GM21528 (cell line): ENCODE measurements around the gene SNRNP25.

Source experiments
- ATAC-seq: cut with Tn5 transposase; IDR thresholded peaks from one replicate; pipeline ENCODE4 v1.9.1; 2021; ENCODE audit warnings: mild to moderate bottlenecking, moderate library complexity; ENCODE audit not compliant: unreplicated experiment, low FRiP score

Gene SNRNP25

DNA sequence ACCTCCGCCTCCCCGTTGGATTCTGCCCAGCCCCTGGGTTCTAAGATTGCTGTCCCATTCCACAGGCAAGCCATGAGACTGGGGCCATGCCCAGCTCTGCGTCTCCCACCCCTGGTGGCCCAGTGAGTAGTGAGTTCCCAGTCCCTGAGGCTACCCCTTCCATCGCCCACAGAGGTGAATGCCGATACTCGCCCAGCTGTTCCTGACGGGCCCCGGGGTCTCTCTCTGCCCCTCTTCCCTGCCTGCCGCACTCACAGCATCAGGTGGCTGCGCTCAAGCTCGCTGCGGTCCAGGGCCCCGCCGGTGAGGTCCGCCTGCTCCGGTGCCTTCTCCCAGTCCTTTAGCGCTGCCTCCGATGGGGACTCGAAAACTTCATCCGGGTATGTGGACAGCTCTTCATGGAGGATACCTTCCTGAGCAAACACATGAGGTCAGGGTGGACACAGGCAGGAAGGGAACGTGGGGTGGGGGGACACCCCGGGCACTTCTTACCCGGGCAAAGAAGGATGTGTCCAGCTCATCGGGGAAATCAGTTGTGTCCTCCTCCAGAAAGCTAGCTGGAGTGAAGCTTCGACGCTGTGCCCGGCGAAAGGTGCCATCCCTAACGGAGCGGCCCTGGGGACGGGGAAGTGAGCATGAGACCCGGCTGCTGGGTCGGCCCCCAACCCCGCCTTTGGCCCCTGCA, 8.8 kb downstream of the SNRNP25 start:
- no peak for ATAC-seq

DNA sequence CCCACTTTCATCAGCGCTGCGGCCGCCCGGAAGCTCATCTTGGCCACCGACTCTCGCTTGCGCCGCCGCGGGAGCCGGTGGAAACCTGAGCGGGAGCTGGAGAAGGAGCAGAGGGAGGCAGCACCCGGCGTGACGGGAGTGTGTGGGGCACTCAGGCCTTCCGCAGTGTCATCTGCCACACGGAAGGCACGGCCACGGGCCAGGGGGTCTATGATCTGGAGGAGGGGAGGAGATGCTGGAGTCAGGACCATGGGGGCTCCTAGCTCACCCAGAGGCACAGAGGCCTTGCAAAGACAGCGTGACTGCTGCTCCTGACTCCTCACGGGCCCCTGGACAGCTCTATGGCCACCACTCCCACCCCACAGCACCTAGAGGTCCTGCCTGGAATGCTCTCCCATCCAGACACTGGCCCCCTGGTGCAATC, 9.4 kb downstream of the SNRNP25 start:
- no peak for ATAC-seq

GRCh38 chr16:63466-63865, 9.8 kb downstream of the SNRNP25 start:
- no peak for ATAC-seq

- no peak for ATAC-seq
Measured at GRCh38 chr16:63998-64913, 10.6 kb downstream of the SNRNP25 start.

DNA sequence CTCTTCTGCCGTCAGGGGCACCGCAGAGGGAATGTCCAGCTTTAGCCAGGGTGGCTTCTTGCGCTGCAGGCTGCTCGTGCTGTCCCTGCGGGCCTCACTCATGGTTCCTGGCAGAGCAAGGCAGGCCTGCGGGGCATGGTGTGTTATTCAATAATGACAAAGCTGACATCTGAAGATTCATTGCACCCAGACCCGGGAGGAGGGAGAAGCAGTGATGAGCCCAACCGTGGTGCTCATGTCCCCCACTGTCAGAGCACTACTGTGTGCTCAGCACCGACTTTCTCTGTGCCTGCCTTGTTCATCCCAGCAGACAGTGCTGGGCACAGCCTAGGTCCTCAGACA, 11.3 kb downstream of the SNRNP25 start:
- no peak for ATAC-seq

DNA sequence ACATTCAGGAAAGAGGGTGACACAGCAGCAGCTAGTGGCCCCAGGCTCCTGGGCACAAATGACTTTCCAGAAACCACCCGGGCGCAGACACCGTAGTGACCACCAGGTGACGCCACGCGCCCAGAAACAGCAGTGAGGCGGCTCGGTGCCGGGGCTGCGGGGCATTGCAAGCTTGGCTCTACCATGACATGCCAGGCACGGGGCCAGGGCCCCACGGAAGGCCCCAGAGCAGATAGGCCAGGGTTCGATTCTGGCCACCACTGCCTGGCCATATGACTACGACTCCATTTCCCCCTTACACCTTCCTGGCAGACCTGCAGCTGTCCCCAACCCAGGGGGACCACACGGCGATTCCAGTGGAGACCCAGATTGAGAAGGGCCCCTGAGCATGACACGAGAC, 12.1 kb downstream of the SNRNP25 start:
- ATAC-seq: no peak

DNA sequence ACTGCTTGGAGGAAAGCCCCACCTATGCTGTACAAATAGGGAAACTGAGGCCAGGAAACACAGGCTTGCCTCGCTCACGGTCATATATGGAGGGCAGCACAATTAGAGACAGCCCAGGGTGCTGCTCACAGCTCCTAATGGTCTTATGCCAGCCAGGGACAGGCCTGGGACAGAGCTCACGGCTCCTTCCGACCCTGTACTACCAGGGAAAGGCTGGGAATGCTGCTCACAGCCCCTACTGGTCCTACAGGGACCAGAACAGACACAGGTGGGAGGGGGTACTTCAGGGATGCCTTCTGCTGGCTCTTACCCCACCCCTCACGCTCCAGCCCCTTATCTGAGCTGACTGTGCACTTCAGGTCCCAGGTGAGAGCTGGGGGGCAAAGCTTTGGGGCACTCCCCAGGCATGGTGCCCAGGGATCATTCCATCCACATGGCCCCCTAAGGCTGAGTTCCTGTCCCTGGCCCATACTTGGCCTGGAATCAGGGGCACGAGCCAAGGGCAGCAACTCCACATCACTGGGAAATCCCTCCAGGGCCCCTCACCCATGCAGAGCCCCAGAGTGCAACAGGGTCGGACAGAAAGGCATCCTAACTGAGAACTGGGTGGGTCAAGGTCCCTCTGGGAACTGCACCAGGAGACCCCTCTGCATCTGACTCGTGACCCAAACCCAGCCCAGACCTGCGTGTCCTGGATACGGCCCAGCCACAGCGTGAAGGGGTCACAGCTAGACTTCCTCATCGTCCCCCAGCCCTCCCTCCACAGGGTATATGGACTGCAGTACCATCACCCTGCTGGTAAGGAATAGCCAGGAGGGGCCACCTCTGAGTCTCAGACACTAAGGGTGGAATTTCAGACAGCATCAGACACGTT, 12.9 kb downstream of the SNRNP25 start:
- ATAC-seq: no peak

DNA sequence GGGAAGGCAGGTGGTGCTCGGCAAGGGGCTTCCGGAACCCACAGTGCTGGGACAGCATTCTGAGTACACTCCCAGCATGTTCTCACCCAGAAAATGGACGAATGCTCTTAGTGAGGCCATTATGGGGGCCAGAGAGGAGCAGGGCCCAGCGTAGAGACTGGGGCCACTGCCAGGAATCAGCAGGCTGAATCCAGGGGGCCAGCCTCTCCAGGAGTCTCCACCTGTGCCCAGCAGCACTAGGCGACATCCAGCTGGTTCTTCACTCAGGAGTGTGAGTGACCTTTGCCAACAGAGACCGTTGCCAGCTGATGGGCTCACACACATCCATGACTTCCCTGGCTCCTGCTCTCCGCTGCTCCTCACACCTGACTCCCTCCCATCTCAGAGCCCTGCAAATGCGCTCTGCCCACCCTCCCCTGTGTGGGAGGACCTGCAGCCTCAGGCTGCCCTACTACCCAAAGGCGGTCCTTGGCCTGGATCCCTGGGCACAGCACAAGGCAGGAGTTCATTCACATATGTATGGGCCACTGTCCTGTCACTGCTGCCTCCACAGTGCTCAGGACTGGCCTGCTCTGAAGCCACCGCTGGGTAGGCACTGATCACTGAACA, 13.7 kb downstream of the SNRNP25 start:
- no peak for ATAC-seq

DNA sequence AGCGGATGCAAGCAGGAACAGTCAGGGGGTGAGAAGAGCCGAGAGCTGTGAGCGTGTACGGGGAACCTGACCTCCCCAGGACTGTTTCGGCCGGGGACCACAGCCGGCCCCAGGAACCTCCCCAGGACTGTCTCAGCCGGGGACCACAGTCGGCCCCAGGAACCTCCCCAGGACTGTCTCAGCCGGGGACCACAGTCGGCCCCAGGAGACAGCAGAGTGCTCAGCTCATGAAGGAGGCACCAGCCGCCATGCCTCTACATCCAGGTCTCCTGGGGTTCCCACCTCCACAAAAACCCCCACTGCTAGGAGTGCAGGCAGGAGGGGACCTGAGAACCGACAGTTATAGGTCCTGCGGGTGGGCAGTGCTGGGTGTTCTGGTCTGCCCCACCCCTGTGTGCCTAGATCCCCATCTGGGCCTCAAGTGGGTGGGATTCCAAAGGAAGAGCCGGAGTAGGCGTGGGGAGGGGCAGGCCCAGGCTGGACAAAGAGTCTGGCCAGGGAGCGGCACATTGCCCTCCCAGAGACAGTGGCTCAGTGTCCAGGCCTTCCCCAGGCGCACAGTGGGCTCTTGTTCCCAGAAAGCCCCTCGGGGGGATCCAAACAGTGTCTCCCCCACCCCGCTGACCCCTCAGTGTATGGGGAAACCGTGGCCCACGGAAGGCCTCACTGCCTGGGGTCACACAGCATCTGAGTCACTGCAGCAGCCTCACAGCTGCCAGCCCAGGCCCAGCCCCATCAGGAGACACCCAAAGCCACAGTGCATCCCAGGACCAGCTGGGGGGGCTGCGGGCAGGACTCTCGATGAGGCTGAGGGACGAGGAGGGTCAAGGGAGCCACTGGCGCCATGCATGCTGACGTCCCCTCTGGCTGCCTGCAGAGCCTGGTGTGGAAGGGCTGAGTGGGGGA, 14.5 kb downstream of the SNRNP25 start:
- ATAC-seq: no peak

GRCh38 chr16:69181-69580, 15.6 kb downstream of the SNRNP25 start:
- no peak for ATAC-seq

DNA sequence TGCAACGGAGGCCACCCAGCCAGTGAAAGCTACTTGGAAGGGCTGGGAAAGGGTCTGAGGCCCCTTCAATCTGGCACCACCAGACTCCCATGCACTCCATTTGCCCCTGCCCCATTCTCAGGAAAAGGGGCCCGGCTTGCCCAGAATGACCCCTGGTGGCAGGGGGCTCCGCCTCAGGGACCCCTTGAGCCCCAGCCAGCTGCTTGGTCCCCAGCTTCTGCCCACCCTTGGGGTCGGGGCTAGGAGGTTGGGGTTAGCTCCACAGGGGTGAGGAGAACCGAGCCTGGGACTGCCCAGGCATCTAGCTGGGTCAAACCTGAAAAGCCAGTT, 17.5 kb downstream of the SNRNP25 start:
- ATAC-seq: no peak

GRCh38 chr16:71540-72401, 18.1 kb downstream of the SNRNP25 start:
- ATAC-seq: no peak

- no peak for ATAC-seq
Measured at GRCh38 chr16:72561-73548, 19.2 kb downstream of the SNRNP25 start, which contains the start of gene RHBDF1. Gene RHBDF1 (minus strand): TSS chr16:72631. CDS start chr16:65015, 7,616 bp downstream.

DNA sequence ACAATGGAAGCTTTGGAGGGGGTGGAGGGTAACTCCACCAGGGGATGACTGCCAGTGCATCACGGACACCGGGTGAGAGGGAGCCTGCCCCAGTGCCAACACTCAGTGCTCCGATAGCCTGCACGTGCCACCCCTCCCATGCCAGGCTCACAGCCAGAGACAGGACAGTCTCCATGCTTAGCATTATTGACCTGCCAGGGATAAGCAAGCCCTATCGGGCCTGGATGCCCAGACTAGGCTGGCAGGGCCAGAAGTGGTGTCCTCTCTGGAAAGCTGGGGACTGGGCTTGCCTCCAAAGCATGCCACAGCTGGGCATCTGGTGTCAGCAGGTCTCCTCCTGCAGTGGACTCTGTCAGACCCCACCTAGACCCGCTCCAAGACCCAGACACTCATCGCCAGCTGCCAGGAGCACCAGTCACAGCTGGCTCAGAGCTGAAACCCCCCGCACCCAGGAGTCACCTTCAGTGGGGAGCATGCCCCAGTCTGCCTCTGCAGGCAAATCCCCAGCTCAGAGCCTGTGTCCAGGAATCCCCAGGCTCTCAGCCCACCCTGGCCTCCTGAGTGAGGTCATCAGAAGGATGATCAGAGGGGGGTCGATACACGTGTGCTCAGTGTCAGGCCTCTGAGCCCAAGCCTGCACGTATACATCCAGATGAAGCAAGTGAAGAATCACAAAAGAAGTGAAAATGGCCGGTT, 20.6 kb downstream of the SNRNP25 start:
- no peak for ATAC-seq

- ATAC-seq: no peak
Measured at GRCh38 chr16:74747-75334, 21.2 kb downstream of the SNRNP25 start.
